GM21515 (cell line): ENCODE results near the gene MEAF6.

Source experiments
- ATAC-seq: cut with Tn5 transposase; IDR thresholded peaks from one replicate; pipeline ENCODE4 v1.9.1; 2021; ENCODE audit not compliant: unreplicated experiment

MEAF6 gene

GRCh38 chr1:37474697-37475379, 39.7 kb downstream of the MEAF6 start:
- peak; percentile 3 for ATAC-seq

GRCh38 chr1:37474046-37474696, 40.4 kb downstream of the MEAF6 start, which contains the start of gene ZC3H12A:
ZC3H12A (plus strand) TSS chr1:37474580; CDS start chr1:37475497, 917 bp downstream.
- ATAC-seq: peak; percentile 63

GRCh38 chr1:37473431-37474045, 41.0 kb downstream of the MEAF6 start:
- ATAC-seq: no peak

GRCh38 chr1:37472994-37473393, 41.6 kb downstream of the MEAF6 start:
- ATAC-seq: no peak

GRCh38 chr1:37472281-37472680, 42.3 kb downstream of the MEAF6 start:
- no peak for ATAC-seq

GRCh38 chr1:37471345-37472231, 43.0 kb downstream of the MEAF6 start:
- ATAC-seq: no peak

DNA sequence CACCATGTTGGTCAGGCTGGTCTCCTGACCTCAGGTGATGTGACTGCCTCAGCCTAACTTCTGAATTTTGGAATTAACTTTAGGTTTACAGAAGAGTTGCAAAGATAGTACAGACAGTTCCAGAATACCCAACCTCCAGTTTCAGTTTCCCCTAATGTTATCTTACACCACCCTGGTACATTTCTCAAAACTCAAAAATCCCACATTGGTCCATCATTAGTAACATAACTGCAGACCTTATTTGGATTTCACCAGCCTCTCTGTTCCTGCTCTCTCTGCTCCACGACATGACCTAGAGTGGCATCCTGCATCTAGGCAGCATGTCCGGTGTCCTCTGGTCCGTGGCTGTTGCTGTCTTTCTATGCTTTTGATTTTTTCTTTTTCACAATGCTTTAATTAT, 45.2 kb downstream of the MEAF6 start:
- no peak for ATAC-seq

- ATAC-seq: no peak
Measured at GRCh38 chr1:37468037-37468436, 46.5 kb downstream of the MEAF6 start.

- ATAC-seq: no peak
Measured at GRCh38 chr1:37465593-37466517, 48.7 kb downstream of the MEAF6 start.

GRCh38 chr1:37464443-37464842, 50.1 kb downstream of the MEAF6 start:
- no peak for ATAC-seq

GRCh38 chr1:37461698-37462436, 52.7 kb downstream of the MEAF6 start:
- ATAC-seq: no peak

DNA sequence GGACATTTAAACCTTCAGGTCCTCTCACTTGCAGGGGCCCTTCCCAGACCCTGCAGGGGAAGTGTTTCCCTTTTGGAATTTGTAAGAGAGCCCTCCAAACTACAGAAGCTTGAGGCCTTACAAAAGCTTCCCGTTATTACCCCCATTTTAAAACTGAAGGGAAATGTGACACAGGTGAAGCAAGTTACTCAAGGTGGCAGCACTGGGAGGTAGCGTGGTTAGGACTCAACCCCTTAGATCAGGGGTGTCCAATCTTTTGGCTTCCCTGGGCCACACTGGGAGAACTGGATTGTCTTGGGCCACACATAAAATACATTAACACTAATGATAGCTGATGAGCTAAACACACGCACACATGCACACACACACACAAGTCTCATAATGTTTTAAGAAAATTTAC, 56.0 kb downstream of the MEAF6 start:
- ATAC-seq: no peak

- no peak for ATAC-seq
Measured at GRCh38 chr1:37456614-37457013, 58.0 kb downstream of the MEAF6 start.

GRCh38 chr1:37455516-37455915, 59.0 kb downstream of the MEAF6 start:
- no peak for ATAC-seq

DNA sequence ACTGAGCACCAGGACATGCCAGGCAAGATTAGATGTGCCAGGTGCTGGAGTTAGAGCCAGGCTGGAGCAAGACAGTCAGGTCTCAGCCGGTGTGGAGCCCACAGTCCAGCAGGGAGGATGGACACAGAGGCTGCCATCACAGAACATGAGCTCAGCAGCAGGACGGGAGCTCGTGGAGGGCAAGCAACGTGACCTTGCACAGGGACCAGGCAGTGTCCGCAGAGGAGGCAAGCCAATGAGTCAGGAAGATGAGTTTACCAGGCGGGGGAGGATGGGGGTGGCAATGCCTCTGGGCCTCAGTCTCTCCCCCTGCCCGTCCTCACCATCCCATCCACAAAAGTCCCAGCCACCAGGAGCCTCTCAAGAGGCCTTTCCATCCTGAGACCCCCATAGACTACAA, 60.9 kb downstream of the MEAF6 start:
- ATAC-seq: no peak

DNA sequence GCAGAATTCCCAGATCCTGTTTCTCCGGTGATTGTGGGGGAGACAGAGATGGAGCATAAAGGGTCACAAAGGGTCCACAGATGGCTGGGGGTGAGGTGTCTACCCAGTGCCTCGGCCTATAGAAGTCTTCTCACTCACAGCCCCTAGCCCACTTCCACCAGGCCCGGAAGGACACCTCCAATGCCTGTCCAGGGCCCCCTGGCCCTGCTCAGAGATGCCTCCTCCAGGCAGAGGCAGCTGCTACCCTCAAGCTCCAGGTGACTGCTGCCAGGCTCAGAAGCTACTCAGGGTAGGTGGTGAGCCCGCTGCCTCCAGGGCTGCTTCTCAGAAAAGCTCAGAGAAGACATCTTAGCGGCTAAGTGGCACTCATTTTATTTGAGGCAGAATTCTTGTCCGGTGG, 62.1 kb downstream of the MEAF6 start:
- no peak for ATAC-seq

DNA sequence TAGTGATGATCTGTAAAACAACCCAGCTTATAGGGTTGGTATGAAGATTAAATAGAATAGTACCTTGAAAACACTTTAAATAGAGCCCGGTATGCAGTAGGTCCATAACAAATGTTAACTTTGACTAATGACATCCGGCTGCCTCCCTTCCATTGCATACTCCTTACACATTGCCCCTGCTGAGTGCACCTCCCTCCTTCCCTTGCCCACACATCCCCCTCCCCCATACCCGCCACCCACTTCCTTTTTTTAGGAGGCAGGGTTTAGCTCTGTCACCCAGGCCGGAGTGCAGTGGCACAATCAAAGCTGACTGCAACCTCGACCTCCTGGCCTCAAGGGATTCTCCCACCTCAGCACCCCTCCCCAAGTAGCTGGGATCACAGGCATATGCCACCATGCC, 64.6 kb downstream of the MEAF6 start:
- ATAC-seq: no peak

DNA sequence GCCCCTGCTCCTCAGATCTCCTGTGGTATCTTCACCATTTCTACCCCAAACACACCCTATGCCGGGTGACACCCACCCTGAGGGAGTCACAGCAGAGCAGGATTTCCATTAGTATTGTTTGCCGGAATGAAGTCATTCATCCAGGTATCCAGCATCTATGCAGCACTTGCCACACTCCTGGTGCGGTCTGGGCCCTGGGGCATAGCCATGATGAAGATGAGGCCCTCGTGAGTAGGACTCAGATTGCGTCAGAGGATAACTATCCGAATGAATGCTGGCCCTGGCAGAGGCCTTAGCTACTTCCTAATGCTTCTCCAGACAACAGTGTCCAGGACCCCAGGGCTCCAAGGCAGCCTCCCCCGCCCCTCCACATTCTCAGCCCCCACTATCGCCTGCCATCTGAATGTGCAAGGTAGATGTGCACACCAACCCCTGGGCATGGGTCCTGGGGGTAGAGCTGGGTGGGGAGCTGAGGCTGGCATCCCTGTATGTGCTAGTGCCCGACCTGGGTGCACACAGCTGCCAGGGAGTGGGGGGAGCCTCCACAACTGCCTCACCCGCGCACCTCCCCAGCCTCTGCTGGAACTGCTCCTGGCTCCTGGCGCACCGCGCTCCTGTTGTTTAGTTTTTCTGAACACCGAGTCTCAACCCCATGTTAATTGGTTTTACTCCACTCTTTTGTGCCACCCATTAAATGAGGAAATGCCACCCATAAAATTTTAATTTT, 65.7 kb downstream of the MEAF6 start:
- ATAC-seq: no peak

- no peak for ATAC-seq
Measured at GRCh38 chr1:37448185-37448584, 66.4 kb downstream of the MEAF6 start.
